Hypothalamus (tissue), 51 donors: ENCODE data around the gene XBP1.
"Not testable (repeated sequence)": the region's sequence is repeated elsewhere in the genome, so short reads cannot be mapped to it uniquely, and the experiment has no call there.

ENCODE experiments used
- DNase-seq, 51 donors: peaks; one replicate each; lab custom pipeline; 2025; lab: John Stamatoyannopoulos, UW

Gene XBP1

GRCh38 chr22:28800308-28801041 is at the start of gene XBP1:
XBP1 (minus strand) TSS chr22:28800569.
- peak; percentile 54 to 96 (median 88) for DNase-seq

GRCh38 chr22:28846994-28847393 is 46.6 kb upstream of the XBP1 start:
- no peak for DNase-seq

- DNase-seq, result not testable (repeated sequence)
Observed at GRCh38 chr22:28844277-28844676, 43.9 kb upstream of the XBP1 start.

GRCh38 chr22:28843633-28844032 is 43.3 kb upstream of the XBP1 start:
- DNase-seq, result no peak

- no peak for DNase-seq
Observed at GRCh38 chr22:28841111-28841510, 40.7 kb upstream of the XBP1 start.

- DNase-seq, result no peak
Observed at GRCh38 chr22:28838971-28839370, 38.6 kb upstream of the XBP1 start.

- DNase-seq, result no peak
Observed at GRCh38 chr22:28837640-28838039, 37.3 kb upstream of the XBP1 start.

- DNase-seq, result no peak
Observed at GRCh38 chr22:28835630-28836189, 35.3 kb upstream of the XBP1 start.

GRCh38 chr22:28833276-28833923 is 33.0 kb upstream of the XBP1 start:
- no peak for DNase-seq

- no peak for DNase-seq
Observed at GRCh38 chr22:28832731-28833130, 32.4 kb upstream of the XBP1 start.

- no peak for DNase-seq
Observed at GRCh38 chr22:28831140-28832072, 31.0 kb upstream of the XBP1 start.

GRCh38 chr22:28830441-28830840 is 30.1 kb upstream of the XBP1 start:
- DNase-seq, result no peak

- peak in 46 of 51 donors; percentile 1 to 82 (median 42) for DNase-seq
Observed at GRCh38 chr22:28829358-28830181, 29.2 kb upstream of the XBP1 start.

- DNase-seq, result no peak
Observed at GRCh38 chr22:28826921-28827320, 26.6 kb upstream of the XBP1 start.

GRCh38 chr22:28826430-28826829 is 26.1 kb upstream of the XBP1 start:
- not testable (repeated sequence) for DNase-seq

- DNase-seq, result not testable (repeated sequence)
Observed at GRCh38 chr22:28824455-28824854, 24.1 kb upstream of the XBP1 start.

- no peak for DNase-seq
Observed at GRCh38 chr22:28822930-28823551, 22.7 kb upstream of the XBP1 start.

- DNase-seq, result no peak
Observed at GRCh38 chr22:28821452-28821851, 21.1 kb upstream of the XBP1 start.

GRCh38 chr22:28820885-28821284 is 20.5 kb upstream of the XBP1 start:
- DNase-seq, result no peak
